Loucy (cell line): ENCODE data around the gene MPRIP.

Experiments
- EZH2phosphoT487 ChIP-seq: fragments of 200-600 bp; IDR thresholded peaks from 2 replicates; pipeline ENCODE4 v1.6.1; 2018; ENCODE audit warnings: antibody characterized with exemption, mild to moderate bottlenecking, moderate library complexity, borderline replicate concordance
- TF ChIP-seq, protein P1 (sequence below): fragments of 200-600 bp; sonication (generic); conservative IDR thresholded peaks from 2 replicates; pipeline ENCODE4 v1.5.1; 2014; ENCODE audit warnings: mild to moderate bottlenecking, antibody characterized with exemption, low read length

DNA sequence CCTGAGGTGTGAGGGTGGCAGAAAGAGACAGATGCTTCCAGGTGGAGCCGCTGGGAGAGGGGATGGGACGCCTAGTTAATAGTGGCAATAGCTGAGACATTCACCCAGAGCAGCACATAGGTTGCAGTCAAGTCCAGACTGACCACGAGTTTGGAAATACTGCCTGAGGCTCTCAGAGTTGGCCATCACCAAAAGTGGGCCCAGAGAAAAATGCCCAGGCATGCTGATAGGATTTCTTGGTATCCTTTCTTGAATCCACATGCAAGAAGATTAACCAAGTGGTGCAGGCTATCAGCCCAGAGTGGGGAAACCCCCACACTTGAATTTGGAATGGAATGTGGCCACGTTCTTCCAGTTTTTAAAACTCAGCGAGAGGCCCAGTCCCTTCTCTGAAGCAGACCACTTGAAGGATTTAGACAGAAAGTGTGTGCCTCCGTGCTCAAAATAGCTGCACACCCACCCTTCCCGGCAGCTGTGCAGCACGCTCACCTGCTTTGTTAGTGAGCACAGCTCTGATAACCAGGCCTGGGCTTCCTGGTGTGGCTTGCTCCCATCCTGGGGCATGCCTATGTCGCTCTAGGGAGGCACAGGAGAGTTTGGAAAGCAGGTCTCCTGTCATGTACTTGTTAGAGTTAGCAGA is 128.2 kb downstream of the MPRIP start:
- TF ChIP-seq, protein P1, sequence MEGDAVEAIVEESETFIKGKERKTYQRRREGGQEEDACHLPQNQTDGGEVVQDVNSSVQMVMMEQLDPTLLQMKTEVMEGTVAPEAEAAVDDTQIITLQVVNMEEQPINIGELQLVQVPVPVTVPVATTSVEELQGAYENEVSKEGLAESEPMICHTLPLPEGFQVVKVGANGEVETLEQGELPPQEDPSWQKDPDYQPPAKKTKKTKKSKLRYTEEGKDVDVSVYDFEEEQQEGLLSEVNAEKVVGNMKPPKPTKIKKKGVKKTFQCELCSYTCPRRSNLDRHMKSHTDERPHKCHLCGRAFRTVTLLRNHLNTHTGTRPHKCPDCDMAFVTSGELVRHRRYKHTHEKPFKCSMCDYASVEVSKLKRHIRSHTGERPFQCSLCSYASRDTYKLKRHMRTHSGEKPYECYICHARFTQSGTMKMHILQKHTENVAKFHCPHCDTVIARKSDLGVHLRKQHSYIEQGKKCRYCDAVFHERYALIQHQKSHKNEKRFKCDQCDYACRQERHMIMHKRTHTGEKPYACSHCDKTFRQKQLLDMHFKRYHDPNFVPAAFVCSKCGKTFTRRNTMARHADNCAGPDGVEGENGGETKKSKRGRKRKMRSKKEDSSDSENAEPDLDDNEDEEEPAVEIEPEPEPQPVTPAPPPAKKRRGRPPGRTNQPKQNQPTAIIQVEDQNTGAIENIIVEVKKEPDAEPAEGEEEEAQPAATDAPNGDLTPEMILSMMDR: no peak
- TF ChIP-seq EZH2phosphoT487: no peak
